Measurements from ENCODE around the gene GIPR. TPM values are rescaled to one million over a fixed set of nuclear protein-coding genes. Genes with fewer than 3 reads are reported as not detected.

The GIPR gene
- total RNA-seq, 1 donor from 2014 or later = 4.8 TPM

DNA sequence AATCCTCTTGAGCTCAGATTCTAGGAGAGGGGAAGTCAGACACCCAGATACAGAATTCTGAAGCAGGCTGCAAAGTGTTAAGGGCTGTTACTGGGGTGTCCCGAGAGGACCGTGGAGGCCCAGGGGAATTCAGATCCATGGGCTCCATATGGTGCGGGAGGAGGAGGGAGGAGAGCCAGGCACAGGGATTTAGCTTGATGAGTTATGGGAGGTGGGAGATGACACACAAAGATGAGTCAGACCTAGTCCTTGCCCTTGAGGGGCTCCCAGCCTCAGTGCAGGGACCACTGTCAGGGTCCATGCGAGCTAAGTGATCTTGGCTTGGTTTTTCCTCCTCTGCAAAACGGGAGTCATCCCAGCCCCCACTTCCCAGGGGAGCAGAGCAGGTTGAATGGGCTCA is 14.4 kb upstream of the GIPR start:
- Histone ChIP-seq H3K27ac (no peak overlapping the region), H3K27me3 (no peaks in the 10 kb centered on the region), H3K9me3 (no peaks in the 10 kb centered on the region), H3K36me3 (no peaks in the 10 kb centered on the region), H3K4me3 (no peak overlapping the region), H3K4me1 (no peaks in the 10 kb centered on the region)
- intact Hi-C loops (cut with DNase I) = no loop called here
- TF ChIP-seq, protein P1, sequence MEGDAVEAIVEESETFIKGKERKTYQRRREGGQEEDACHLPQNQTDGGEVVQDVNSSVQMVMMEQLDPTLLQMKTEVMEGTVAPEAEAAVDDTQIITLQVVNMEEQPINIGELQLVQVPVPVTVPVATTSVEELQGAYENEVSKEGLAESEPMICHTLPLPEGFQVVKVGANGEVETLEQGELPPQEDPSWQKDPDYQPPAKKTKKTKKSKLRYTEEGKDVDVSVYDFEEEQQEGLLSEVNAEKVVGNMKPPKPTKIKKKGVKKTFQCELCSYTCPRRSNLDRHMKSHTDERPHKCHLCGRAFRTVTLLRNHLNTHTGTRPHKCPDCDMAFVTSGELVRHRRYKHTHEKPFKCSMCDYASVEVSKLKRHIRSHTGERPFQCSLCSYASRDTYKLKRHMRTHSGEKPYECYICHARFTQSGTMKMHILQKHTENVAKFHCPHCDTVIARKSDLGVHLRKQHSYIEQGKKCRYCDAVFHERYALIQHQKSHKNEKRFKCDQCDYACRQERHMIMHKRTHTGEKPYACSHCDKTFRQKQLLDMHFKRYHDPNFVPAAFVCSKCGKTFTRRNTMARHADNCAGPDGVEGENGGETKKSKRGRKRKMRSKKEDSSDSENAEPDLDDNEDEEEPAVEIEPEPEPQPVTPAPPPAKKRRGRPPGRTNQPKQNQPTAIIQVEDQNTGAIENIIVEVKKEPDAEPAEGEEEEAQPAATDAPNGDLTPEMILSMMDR (IDR thresholded peaks at IDR 0.05) = no peak
- DNase-seq (no peak), ATAC-seq (no peak)

DNA sequence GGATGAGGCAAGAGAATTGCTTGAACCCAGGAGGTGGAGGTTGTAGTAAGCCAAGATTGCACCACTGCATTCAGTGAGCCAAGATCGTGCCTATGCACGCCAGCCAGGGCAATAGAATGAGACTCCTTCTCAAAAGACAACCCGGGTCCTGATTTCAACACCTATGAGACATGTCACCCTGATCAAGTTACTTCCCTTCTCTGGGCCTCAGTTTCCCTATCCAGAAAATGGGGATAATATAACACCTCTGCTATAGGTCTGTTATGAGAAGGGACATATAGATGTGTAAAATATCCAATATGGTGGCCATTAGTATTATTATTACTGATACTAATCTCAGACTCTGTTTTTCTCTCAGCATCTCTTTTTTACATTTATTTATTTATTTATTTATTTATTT is 12.9 kb upstream of the GIPR start:
- Histone ChIP-seq H3K4me3 (no peak overlapping the region), H3K4me1 (no peaks in the 10 kb centered on the region), H3K27me3 (no peaks in the 10 kb centered on the region), H3K9me3 (no peaks in the 10 kb centered on the region), H3K27ac (no peak overlapping the region), H3K36me3 (no peaks in the 10 kb centered on the region)
- ATAC-seq (no peak), DNase-seq (no peak)
- intact Hi-C loops (cut with DNase I) = no loop called here
- TF ChIP-seq, protein P1 (IDR thresholded peaks at IDR 0.05) = no peak

DNA sequence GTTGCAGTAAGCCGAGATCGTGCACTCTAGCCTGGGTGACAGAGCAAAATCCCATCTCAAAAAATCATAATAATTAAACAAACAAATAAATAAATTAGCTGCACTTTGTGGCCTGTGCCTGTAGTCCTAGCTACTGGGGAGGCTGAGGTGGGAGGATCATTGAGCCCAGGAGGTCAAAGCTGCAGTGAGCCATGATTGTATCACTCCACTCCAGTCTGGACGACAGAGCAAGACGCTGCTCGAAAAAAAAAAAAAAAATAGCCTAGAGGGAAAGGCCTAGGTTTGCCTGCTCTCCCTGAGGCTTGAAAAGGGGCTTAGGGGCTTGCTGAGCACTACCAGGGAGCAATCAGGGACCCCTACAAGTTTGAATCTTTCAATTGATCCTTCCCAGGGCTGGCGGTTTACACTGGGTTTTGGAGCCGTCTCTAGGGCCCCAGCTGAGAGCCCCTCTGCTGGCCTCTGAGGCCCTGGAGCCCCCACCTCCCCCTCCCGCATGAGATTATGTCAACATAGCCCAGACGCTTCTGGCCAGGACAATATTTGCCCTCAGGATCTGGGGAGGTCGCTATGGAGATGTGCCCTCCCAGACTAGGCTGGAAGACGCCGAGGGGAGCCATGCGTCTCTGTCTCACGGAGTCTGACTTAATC is 10.4 kb upstream of the GIPR start:
- DNase-seq = no peak
- intact Hi-C loops (cut with DNase I) = no loop called here

DNA sequence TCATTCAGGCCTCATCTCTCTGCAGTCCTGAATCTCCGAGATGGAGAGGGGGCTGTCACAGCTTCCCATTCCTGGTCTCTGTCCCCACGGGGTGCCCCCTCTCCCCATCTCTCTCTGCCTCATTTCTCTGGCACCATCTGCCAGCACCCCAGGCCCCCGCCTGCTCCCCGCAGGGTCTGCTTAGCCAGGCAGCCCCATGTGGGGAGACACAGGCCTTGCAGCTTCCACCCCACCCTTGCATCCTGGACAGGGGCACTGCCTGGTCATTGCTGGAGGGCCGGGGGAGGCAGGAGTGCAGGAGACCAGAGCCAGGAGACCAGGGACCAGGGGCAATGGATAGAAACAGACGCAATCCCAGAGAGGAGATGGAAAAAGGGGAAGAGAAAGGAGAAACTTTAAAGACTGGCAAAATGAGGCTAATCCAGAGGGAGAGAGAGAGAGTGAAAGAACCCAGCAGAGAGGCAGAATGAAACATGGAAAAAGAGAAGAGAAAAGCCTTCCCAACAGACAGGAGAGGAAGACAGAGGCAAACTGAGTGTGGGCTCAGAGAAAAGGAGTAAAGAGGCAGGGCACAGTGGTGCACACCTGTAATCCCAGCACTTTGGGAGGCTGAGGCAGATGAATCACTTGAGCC is 8.8 kb upstream of the GIPR start:
- DNase-seq (no peak), ATAC-seq (no peak)
- TF ChIP-seq, protein P1 (IDR thresholded peaks at IDR 0.05) = no peak
- H3K4me3 ChIP-seq = no peak overlapping the region
- no peaks in the 10 kb centered on the region for H3K27me3 ChIP-seq
- H3K27ac ChIP-seq = no peak overlapping the region
- no peaks in the 10 kb centered on the region for H3K9me3 ChIP-seq
- intact Hi-C loops (cut with DNase I) = no loop called here
- no peaks in the 10 kb centered on the region for H3K4me1 ChIP-seq
- no peaks in the 10 kb centered on the region for H3K36me3 ChIP-seq

More for the DNA sequence above, 10.4 kb upstream of the GIPR start:
- Histone ChIP-seq H3K9me3 (no peaks in the 10 kb centered on the region), H3K4me1 (no peaks in the 10 kb centered on the region), H3K4me3 (no peak overlapping the region), H3K27ac (no peak overlapping the region), H3K27me3 (no peaks in the 10 kb centered on the region), H3K36me3 (no peaks in the 10 kb centered on the region)
- TF ChIP-seq, protein P1 (IDR thresholded peaks at IDR 0.05) = no peak
- no peak for ATAC-seq

DNA sequence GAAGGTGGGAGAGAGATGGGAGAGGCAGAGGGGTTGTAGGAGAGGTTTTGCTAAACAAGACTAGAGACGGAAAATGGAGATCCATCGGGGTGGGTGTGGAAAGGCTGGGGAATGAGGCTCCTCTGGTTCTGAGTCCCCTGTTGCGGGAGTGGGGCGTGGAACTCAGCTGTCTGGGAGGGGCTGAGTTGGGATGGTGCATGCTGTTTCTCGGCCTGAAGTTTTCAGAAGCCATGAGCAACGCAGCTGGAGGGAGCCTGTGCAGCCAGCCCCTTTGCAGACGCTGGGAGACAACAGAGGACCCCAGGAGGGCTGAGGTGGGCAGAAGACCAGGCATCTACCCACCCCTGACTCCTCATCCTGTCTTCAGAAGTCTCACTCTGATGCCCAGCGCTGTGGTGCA is 7.4 kb upstream of the GIPR start:
- Histone ChIP-seq H3K27me3 (peaks cover 5% of the 10 kb centered on the region), H3K4me3 (no peak overlapping the region), H3K4me1 (no peaks in the 10 kb centered on the region), H3K36me3 (no peaks in the 10 kb centered on the region), H3K27ac (no peak overlapping the region), H3K9me3 (no peaks in the 10 kb centered on the region)
- intact Hi-C loops (cut with DNase I) = no loop called here
- ATAC-seq (no peak), DNase-seq (no peak)
- TF ChIP-seq, protein P1 (IDR thresholded peaks at IDR 0.05) = no peak
